T-helper 2 cell treated with Interferon-gamma antibody and Interleukin-4, amounts not matched to agents 100 ng/mL and 5 ng/mL, for 36 hours (primary cell): ENCODE measurements around the gene SARDH. TPM values are rescaled to one million over a fixed set of nuclear protein-coding genes. Genes with fewer than 3 reads are reported as not detected.

Experiments used
- intact Hi-C: fragments of 100-400 bp; cut with micrococcal nuclease; formaldehyde crosslinking; loops from one replicate; pipeline ENCODE4 v1.15.1; 2023
- total RNA-seq: library from RNA; stranded (reverse); gene quantifications from 2 replicates; pipeline ENCODE4 v1.2.3, GENCODE V29; 2022

Gene SARDH
- total RNA-seq, 1 donor from 2014 or later, result 0.68 TPM

DNA sequence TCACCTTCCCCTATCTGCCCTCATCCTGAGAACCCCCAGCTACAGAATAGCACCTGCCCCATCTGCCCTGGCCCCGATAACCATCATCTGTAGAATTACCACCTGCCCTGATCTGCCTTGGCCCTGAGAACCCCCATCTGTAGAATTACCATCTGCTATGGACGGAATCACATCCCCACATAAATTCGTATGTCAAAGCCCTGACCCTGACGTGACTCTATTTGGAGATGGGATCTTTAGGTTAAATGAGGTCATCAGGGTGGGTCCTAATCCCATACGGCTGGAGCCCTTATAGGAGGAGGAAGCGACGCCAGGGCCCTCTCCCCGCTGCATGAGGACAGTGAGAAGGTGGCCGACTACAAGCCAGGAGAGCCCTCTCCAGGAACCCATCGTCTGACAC is 32.6 kb downstream of the SARDH start:
- intact Hi-C loops, result no loop called here

DNA sequence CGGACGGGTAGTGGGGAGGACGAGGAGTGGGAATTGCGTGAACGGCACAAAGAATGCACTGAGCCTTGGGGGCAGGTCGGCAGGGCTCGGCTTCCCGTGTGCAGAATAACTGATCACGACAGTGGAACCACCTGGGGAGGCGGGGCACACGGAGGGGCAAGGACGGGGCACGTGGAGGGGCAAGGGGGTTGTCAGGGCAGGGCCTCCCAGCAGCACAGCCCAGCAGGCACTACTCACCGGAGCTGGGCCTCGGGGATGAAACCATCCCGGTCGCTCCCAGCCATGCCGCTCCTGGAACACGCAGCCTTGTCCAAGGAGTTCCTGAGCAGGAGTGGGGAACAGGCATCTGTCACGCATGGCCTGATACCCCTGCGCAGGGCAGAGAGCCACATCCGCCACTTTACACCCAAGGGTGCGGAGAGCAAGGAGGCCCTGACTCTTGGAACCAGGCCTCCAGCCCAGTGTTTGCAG is 33.4 kb downstream of the SARDH start:
- intact Hi-C loops, result no loop called here

DNA sequence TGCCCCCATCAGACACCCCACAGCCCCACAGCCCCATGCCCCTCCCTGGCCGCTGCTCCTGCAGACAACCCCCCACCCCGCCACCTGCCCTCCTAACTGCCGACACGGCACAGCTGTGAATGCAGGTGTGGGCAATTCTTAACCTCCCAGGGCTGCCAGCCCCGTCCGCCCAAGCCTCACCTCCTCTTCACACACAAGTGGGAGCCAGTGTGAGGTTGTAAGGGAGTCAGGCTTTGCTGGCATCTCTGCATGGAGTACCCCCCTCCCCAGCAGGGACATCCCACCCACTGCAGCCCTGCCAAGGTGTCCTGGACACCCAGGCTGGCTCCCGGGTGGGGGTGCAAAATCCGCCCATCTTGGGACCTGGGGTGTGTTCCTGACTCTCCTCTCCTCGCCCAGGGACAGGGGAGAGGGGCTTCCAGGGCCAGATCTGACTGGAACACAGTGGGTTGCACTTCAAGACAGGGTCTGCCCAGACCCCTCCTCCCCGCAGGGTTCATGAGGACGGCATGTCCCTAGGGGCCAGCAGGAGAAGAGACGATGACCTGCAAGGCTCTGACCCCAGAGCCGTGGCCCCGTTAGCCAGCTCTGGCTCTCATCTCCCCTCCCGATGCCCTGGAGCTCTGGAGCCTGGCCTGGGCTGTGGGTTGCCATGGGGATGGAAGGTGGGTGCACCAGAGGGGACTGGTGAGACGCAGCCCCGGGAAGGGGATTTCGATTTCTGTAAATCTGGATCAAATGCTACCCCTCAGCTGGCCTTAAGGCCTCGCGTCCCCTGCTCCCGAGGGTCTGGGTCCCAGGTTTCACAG is 34.4 kb downstream of the SARDH start:
- intact Hi-C loops, result loop anchor here (2.0 kb wide), 1 partner anchor 27 kb away; no protein-coding TSS in a partner anchor

DNA sequence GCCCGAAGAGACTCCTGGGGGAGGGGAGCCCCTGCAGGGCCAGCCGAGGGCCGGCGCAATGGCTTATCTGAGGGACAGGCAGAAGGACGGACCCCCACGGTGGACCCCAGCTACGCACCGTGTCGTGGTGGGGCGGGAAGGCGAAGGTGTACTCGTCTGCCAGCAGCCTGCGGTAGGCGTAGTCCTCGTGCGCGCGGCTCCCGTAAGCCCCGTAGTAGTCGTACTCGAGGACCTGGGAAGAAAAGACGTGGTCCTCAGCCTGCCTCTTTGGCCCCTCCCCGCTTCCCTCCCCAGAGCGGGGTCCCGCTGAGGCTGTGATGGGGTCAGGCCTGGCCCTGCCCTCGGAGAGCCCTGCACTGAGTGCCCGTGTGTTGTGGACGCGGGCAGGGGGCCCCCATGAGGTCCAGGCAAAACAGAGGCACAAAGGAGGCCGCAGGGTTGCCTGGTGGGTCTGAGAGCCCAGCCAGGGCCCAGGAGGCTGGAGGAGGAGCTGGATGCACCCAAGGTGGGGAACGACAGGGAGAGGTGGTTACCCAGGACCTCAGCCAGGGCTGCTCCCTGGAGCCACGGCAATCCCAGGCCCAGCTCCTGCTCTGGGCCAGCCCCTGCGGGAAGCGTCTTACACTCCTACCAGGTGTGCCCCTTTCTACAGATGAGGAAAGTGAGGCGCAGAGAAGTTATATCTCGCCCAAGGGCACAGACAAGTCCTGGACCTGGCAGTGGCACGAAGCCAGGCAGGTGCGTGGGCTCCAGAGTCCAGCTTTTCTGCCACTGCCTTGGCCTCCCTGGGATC is 35.2 kb downstream of the SARDH start:
- intact Hi-C loops, result loop anchor here (2.0 kb wide), 1 partner anchor 26 kb away; no protein-coding TSS in a partner anchor

DNA sequence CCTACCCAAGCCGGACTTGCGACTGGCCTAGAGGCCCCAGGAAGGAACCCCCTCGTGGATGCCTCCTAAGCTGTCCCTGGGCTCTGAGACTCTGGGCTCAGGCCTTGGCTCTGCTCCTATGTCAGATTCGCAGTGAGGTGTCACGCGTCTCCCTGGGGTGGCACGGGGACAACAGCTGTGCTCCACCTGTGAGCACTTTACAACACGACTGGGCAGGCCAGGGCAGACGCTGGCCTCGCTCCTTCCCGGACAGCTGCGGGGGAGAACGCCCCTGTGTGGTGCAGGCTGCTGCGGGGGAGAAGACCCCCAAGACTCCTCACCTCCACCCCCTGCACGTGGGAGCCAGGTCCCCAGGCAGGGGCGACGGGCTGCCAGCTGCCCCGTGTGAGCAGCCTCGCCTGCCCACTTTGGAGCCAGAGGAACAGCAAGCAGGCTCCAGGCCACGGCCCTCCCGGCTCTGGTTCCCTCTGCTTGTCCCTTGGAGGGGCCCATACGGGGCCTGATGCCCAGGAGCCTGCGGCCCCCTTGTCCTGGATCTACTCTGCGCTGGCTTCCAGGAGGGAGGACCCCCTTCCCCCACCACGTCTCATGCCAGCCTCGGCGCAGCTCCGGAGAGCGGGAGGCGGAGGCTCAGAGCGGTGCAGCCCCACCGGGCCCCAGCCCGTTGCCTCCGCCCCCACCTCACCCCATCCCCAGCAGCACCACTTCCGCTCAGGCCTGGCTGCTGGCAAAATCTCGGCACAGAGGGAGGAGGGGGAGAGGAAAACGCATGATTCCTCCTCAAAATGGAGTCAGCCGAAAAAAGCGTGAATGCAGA is 36.0 kb downstream of the SARDH start:
- intact Hi-C loops, result loop anchor here (2.0 kb wide), 1 partner anchor 25 kb away; no protein-coding TSS in a partner anchor

DNA sequence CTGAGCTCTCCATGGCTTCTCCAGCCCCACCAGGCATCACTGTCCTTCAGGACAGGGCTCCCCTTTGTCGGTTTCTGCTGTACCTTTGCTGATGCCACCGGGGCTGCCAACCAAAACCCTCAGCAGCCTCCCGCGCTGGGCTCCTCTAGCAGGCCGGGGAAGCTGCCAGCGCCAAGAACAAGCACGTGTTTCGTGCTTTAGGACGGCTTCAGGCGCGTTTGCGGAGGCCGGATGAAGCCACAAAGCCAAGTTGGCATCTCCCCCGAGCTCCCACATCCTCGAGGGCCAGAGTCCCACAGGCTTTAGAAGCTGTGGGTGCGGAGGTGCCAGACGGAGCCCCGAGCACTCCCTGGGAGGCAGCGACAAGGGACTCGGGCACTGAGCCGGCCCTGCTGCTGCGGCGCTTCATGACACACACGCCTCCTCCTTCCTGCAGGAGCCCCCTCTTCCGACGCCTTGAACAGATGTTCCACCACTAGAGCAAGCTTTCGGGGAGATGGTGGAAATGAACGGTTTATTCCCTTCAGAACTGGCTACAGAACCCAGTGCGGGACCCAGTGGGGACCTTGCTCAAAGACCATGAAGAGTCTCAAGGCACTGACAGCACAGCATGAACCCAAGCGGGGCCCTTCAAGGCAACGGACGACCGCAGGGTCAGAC is 36.7 kb downstream of the SARDH start:
- intact Hi-C loops, result no loop called here

DNA sequence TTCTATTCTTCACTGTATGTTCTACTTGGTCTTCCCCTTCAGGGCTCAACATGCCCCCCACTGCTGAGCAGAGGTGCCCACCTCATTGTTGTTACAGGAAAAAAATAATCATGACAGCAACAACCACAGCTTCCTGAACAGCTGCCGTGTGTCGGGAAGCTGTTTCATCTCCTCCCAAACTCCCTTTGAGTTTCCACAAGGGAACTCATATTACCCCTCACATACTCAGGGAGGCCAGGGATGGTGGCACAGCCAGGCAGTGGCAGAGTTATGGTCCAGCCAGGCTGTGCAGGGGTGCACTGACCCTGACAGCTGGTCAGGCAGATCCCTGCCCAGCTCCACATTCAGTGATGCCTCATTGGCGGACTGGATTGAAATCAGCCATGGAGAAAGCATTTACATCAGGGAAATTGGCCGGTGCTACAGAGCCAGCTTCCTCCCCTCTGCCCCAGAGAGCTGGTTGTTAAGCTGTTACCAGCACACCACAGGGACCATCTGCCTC is 37.3 kb downstream of the SARDH start:
- intact Hi-C loops, result no loop called here

DNA sequence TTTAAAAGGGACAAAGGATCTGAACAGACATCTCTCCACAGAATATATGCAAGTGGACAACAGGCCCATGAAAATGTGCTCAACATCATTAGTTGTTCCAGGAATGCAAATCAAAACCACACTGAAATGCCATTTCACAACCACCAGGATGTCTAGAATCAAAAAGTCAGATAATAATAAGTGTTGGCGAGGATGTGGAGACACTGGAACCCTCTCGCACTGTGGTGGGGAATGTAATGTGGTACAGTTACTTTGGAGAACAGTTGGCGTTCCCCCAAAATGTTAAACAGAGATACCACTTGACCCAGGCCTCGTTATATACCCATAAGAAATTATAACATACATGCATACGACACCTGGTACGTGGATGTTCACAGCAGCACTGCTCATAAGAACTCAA is 38.6 kb downstream of the SARDH start:
- intact Hi-C loops, result no loop called here

DNA sequence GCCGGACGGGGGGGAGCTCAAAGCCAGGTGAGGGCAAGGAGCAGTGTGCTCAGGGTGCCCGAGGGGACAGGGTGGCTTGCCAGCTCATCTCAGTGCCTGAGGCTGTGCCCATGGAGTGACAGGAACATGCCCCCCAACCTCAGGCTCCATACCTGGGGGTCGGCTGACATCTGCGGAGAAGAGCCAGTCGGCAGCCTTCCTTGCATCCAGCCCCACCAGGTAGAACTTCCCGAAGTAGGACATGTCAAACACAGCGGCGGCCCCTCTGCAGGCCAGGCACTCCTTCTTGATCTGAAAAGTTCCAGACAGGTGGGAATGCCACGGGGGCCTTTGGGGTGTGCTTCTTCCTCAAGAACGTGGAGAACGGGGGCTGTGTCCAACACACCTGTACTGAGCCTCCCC is 42.1 kb downstream of the SARDH start:
- intact Hi-C loops, result no loop called here

DNA sequence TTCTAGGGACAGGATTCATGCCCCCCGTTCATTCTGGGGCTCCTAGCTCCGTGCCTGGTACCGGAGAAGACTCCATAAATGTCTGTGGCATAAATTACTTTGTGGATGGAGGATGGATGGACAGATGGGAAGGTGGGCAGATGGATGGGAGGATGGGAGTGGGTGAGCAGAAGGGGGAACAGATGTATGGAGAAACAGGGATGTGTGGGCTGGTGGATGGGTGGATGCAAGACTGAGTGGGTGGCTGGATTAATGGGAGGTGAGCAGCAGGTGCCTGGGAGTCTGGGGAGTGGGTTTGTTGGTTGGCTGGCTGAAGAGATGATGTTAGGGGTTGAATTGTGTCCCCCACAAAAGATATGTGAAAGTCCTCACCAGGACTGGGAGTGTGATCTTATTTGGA is 43.5 kb downstream of the SARDH start:
- intact Hi-C loops, result no loop called here

DNA sequence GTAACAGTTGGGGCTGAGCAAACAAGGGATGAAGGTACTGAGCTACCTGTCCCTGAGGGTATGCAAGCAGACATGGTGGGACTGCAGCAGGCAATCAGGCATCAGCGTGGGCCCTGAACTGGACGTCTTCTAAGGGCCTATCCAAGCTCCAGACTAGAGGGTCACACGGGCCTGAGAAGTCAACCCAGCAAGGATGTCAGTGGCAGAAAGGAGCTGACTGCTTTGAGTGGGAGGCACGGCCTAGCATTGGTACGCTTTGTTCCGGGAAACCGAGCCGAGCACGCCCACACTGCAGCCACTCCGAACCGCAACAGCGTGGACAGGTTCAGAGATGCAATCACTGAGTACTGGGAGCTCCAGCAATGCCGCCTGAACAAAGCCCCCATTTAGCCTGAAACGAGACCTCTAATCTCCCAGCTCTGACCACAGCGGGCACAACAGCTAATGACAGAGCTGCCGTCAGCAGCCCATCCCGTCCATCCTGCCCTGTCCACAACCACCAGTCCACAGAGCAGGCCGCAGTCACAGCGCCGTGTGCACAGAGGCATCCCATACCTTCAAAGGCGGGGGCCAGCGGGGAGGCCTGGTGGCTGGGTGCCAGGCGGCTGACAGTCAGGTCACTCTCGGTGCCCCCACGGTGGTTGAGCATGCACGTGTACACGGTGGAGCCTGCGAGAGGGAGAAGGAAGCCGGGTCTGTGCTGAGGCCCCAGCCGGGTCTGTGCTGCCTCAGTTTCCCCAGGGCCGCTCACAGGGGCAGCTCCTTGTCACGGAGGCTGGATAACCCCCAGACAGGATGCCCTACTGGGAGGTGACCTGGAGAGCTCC is 44.2 kb downstream of the SARDH start:
- intact Hi-C loops, result no loop called here

DNA sequence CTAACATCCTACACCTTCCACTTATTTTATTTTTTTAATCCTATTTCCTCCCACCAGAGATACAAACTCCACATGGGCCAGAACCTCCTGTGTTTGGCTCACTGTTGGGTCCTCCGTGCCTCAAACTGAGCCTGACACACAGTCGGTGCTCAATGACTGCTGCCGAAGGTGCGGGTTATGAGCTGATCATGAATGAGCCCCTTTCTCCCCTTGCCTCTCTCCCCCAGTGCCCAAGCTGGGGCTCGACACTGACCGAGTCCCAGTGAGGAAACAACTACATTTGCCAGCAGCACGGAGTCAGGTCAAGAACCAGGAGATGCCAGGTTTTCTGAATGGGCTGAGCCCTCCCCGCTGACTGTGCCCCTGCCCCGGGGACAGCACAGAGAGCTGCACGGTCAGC is 45.0 kb downstream of the SARDH start:
- intact Hi-C loops, result no loop called here

DNA sequence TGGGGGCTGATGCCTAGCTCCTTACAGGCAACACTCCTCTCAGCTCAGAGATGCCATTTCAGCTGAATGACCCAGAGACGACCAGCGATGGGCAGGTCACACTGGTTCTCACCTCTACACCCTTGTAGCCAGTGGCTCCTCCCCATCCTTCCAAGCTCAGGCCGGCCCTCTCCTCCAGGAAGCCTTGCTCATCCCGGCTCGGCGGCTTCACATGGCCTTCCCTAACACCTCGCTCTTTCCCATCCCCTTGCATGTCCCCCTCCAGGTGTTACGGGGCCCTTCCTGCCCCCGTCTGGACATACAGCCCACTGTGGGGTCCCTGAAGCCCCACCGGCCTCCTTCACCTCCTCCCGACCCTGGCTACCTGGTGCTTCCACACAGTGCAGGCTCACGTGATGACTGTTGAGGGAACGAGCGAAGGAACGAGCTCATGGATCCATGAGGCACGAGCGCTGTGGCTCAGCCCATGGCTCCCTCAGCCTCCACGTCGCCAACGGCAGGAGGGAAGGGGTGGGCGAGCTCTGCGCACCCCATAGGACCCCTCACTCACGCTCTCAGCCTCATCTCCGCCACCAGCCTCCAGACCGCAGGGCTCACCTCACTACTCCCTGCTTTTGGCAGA is 45.7 kb downstream of the SARDH start:
- intact Hi-C loops, result no loop called here

DNA sequence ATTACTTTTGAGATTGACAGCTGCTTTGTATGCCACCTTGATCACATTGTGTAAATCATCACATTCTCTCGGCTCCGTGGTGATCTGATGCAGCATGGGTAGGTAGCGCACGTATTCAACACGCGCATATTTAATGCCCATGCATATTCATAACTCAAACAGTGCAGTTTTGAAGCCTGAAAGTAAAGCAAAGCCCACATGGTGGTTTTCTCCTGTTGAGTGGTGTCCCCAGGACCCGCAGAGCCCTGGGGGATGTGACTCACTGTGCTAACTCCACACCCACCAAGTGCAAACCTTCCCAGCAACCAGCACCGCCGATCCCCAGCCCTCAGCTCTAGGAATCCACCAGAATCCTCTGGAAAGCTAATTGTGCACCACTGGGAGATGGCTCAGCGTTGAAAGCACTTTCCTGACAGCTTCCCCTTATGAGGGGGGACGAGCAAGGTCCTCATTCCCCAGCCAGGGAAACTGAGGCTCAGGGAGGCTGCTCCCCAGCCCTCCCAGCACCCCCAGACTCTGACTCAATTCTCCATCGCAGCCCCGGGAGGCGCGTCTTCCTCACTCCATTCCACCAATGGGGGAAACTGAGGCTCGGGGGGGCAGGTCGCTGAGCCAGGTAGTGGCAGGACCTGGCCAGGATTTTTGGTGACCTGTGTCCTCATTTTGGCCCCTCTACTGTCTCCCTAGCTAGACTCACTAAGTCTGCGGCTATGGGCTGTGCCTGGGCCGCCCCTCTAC is 46.4 kb downstream of the SARDH start:
- intact Hi-C loops, result no loop called here

DNA sequence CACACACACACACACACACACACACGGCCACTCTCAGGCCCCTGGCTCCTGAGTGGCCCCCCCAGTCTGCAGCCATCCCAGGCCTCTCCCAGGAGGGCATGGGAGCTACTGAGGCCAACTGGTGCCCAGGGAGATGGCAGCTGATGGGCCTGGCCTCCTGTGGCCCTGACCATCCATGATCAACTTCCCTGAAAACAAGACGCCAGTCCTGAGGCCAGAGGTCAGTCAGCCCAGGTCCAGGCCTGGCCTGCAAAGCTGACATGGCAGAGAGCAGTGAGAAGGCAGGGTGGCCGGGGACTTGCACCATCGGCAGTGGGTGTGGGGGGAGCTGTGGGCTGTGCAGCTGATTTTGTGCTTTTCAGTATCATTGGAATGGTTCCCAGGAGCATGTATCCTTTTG is 47.0 kb downstream of the SARDH start:
- intact Hi-C loops, result no loop called here

DNA sequence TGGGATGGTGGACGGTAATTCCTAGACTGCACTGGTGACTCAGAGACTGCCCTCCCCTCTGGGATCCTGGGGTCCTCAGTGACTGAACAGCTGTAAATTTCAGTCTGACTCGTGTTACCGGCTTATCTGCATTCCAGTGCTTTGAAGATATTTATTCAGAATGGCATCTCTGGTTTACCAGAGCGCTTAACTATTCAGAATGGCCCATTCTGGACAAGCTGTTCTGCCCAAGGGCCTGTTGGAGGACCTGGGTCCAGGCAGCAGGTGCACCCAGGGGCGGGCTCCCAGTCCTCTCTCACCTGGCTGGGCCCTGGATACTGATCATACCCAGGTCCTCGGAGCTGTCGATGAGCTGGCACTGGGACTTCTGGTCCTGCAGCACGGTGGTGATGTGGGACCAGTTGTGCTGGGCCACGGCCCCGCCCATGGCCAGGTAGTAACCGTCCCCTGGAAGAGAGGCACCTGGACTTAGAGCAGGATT is 48.0 kb downstream of the SARDH start:
- intact Hi-C loops, result no loop called here

DNA sequence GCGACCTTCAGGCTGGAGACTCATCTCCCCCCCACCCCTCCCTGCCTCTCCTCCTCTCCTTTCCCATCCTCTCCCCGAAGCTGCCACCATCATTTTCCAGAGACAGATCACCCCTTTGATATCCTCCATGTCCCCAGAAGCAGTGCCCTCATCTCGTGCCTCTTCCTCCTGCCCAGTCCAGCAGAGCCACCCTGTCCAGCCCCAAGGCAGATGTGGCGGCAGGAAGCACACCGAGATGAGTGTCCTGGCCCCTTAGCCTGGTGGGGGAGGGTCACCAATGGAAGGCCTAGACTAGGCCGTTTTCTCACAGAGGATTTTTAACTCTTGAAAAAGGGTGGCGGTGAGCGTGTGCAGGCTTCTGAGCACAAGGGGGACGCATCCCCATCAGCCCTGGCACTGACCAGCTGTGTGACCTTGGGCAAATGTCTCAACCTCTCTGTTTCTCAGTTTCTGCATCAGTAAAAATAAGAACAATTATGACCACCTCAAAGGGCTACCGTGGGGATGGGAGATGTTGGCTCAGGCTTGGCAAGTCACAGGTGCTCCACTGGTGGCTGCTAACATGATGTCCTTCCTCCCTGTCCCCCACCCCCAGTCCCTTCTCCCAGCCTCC is 48.9 kb downstream of the SARDH start:
- intact Hi-C loops, result no loop called here
